Dendritic cell treated with granulocyte-macrophage colony-stimulating factor and Interleukin-4, amounts not matched to agents 40 ng/mL and 50 ng/mL, for 4 days (primary cell): Measurements from ENCODE around the gene ADGRB3.
"Not testable (repeated sequence)": the region's sequence is repeated elsewhere in the genome, so short reads cannot be mapped to it uniquely, and the experiment has no call there.

Experiments
- H3K27ac Mint-ChIP-seq: one replicate; pipeline ENCODE4 v1.8.0; 2022; ENCODE audit warnings: mild to moderate bottlenecking, mixed read lengths
- H3K27me3 Mint-ChIP-seq: one replicate; pipeline ENCODE4 v1.8.0; 2022; ENCODE audit warnings: mild to moderate bottlenecking, mixed read lengths
- H3K36me3 Mint-ChIP-seq: one replicate; pipeline ENCODE4 v1.8.0; 2022; ENCODE audit warnings: low read depth, mixed read lengths
- H3K4me1 Mint-ChIP-seq: one replicate; pipeline ENCODE4 v1.8.0; 2022; ENCODE audit warnings: low read depth, mixed read lengths
- H3K4me3 Mint-ChIP-seq: one replicate; pipeline ENCODE4 v1.8.0; 2022; ENCODE audit warnings: mild to moderate bottlenecking, moderate library complexity, mixed read lengths
- H3K9me3 Mint-ChIP-seq: one replicate; pipeline ENCODE4 v1.8.0; 2022; ENCODE audit warnings: mixed read lengths
- intact Hi-C: fragments of 100-400 bp; cut with micrococcal nuclease; formaldehyde crosslinking; loops from one replicate; pipeline ENCODE4 v1.15.0; 2022

ADGRB3 gene

GRCh38 chr6:68776354-68776753 is 141.3 kb downstream of the ADGRB3 start:
- intact Hi-C loops, result loop anchor here (5.0 kb wide), 1 partner anchor 204 kb away; no protein-coding TSS in a partner anchor
- Mint-ChIP-seq H3K36me3 (no peaks in the 10 kb centered on the region), H3K4me3 (no peak overlapping the region)

GRCh38 chr6:68777956-68778355 is 142.9 kb downstream of the ADGRB3 start:
- intact Hi-C loops, result loop anchor here (1.0 to 5.0 kb wide), 2 partner anchors 140 to 206 kb away; no protein-coding TSS in a partner anchor
- no peaks in the 10 kb centered on the region for H3K27me3 Mint-ChIP-seq
- no peaks in the 10 kb centered on the region for H3K9me3 Mint-ChIP-seq
- H3K36me3 Mint-ChIP-seq, result no peaks in the 10 kb centered on the region
- H3K27ac Mint-ChIP-seq, result no peak overlapping the region
- no peaks in the 10 kb centered on the region for H3K4me1 Mint-ChIP-seq
- no peak overlapping the region for H3K4me3 Mint-ChIP-seq

More at GRCh38 chr6:68776354-68776753, 141.3 kb downstream of the ADGRB3 start:
- Mint-ChIP-seq H3K27ac (no peak overlapping the region), H3K27me3 (peaks cover 4% of the 10 kb centered on the region), H3K4me1 (peaks cover 5% of the 10 kb centered on the region), H3K9me3 (no peaks in the 10 kb centered on the region)

GRCh38 chr6:68778356-68779020 is 143.4 kb downstream of the ADGRB3 start:
- Mint-ChIP-seq H3K4me1 (no peaks in the 10 kb centered on the region), H3K9me3 (no peaks in the 10 kb centered on the region), H3K27ac (no peak overlapping the region), H3K4me3 (no peak overlapping the region), H3K36me3 (no peaks in the 10 kb centered on the region), H3K27me3 (no peaks in the 10 kb centered on the region)
- intact Hi-C loops, result loop anchor here (1.0 to 5.0 kb wide), 2 partner anchors 140 to 206 kb away; no protein-coding TSS in a partner anchor

GRCh38 chr6:68779366-68779765 is 144.3 kb downstream of the ADGRB3 start:
- Mint-ChIP-seq H3K27ac (no peak overlapping the region), H3K27me3 (no peaks in the 10 kb centered on the region), H3K9me3 (no peaks in the 10 kb centered on the region), H3K4me3 (no peak overlapping the region), H3K36me3 (no peaks in the 10 kb centered on the region), H3K4me1 (no peaks in the 10 kb centered on the region)
- intact Hi-C loops, result loop anchor here (5.0 kb wide), 1 partner anchor 207 kb away; no protein-coding TSS in a partner anchor

GRCh38 chr6:68790128-68790527 is 155.0 kb downstream of the ADGRB3 start:
- H3K27ac Mint-ChIP-seq, H3K27me3 Mint-ChIP-seq, H3K4me1 Mint-ChIP-seq, H3K9me3 Mint-ChIP-seq, H3K4me3 Mint-ChIP-seq, intact Hi-C loops, H3K36me3 Mint-ChIP-seq: not testable (repeated sequence)

- H3K36me3 Mint-ChIP-seq, H3K27ac Mint-ChIP-seq, H3K9me3 Mint-ChIP-seq, H3K27me3 Mint-ChIP-seq, H3K4me3 Mint-ChIP-seq, H3K4me1 Mint-ChIP-seq, intact Hi-C loops: not testable (repeated sequence)
These were observed 179.9 kb downstream of the ADGRB3 start for GRCh38 chr6:68814976-68815375.

GRCh38 chr6:68826501-68826900 is 191.4 kb downstream of the ADGRB3 start:
- Mint-ChIP-seq H3K4me1 (no peaks in the 10 kb centered on the region), H3K27me3 (no peaks in the 10 kb centered on the region), H3K4me3 (no peak overlapping the region), H3K27ac (no peak overlapping the region), H3K36me3 (no peaks in the 10 kb centered on the region), H3K9me3 (no peaks in the 10 kb centered on the region)
- intact Hi-C loops, result no loop called here

GRCh38 chr6:68834551-68834950 is 199.5 kb downstream of the ADGRB3 start:
- Mint-ChIP-seq H3K9me3 (no peaks in the 10 kb centered on the region), H3K4me1 (no peaks in the 10 kb centered on the region)

GRCh38 chr6:68838571-68838970 is 203.5 kb downstream of the ADGRB3 start:
- intact Hi-C loops, result no loop called here
- H3K27ac Mint-ChIP-seq, result no peak overlapping the region

More at GRCh38 chr6:68834551-68834950, 199.5 kb downstream of the ADGRB3 start:
- H3K4me3 Mint-ChIP-seq, result no peak overlapping the region
- intact Hi-C loops, result no loop called here
- H3K27ac Mint-ChIP-seq, result no peak overlapping the region
- no peaks in the 10 kb centered on the region for H3K36me3 Mint-ChIP-seq
- H3K27me3 Mint-ChIP-seq, result no peaks in the 10 kb centered on the region

GRCh38 chr6:68852791-68853190 is 217.7 kb downstream of the ADGRB3 start:
- Mint-ChIP-seq H3K4me1 (no peaks in the 10 kb centered on the region), H3K27me3 (no peaks in the 10 kb centered on the region), H3K4me3 (no peak overlapping the region), H3K27ac (no peak overlapping the region), H3K9me3 (peaks cover 11% of the 10 kb centered on the region), H3K36me3 (no peaks in the 10 kb centered on the region)
- intact Hi-C loops, result no loop called here

More at GRCh38 chr6:68838571-68838970, 203.5 kb downstream of the ADGRB3 start:
- H3K4me3 Mint-ChIP-seq, result no peak overlapping the region
- no peaks in the 10 kb centered on the region for H3K4me1 Mint-ChIP-seq
- no peaks in the 10 kb centered on the region for H3K27me3 Mint-ChIP-seq
- no peaks in the 10 kb centered on the region for H3K9me3 Mint-ChIP-seq
- H3K36me3 Mint-ChIP-seq, result no peaks in the 10 kb centered on the region

GRCh38 chr6:68859233-68859632 is 224.2 kb downstream of the ADGRB3 start:
- Mint-ChIP-seq H3K9me3 (peaks cover 35% of the 10 kb centered on the region), H3K4me1 (no peaks in the 10 kb centered on the region), H3K27ac (no peak overlapping the region), H3K4me3 (no peak overlapping the region), H3K36me3 (no peaks in the 10 kb centered on the region), H3K27me3 (no peaks in the 10 kb centered on the region)
- intact Hi-C loops, result no loop called here

- intact Hi-C loops, result no loop called here
- H3K4me1 Mint-ChIP-seq, result no peaks in the 10 kb centered on the region
- H3K4me3 Mint-ChIP-seq, result no peak overlapping the region
- H3K9me3 Mint-ChIP-seq, result peaks cover 26% of the 10 kb centered on the region
- H3K36me3 Mint-ChIP-seq, result no peaks in the 10 kb centered on the region
- no peak overlapping the region for H3K27ac Mint-ChIP-seq
- no peaks in the 10 kb centered on the region for H3K27me3 Mint-ChIP-seq
These were observed 233.6 kb downstream of the ADGRB3 start for GRCh38 chr6:68868646-68869045.

- intact Hi-C loops, result no loop called here
- Mint-ChIP-seq H3K4me1 (no peaks in the 10 kb centered on the region), H3K36me3 (no peaks in the 10 kb centered on the region), H3K27ac (no peak overlapping the region), H3K27me3 (no peaks in the 10 kb centered on the region), H3K4me3 (no peak overlapping the region), H3K9me3 (peaks cover under 1% of the 10 kb centered on the region)
These were observed 238.2 kb downstream of the ADGRB3 start for GRCh38 chr6:68873236-68873635.

- Mint-ChIP-seq H3K36me3 (no peaks in the 10 kb centered on the region), H3K4me3 (no peak overlapping the region), H3K4me1 (no peaks in the 10 kb centered on the region), H3K27ac (no peak overlapping the region), H3K9me3 (no peaks in the 10 kb centered on the region), H3K27me3 (no peaks in the 10 kb centered on the region)
- intact Hi-C loops, result loop anchor here (5.0 kb wide), 1 partner anchor 1233 kb away; no protein-coding TSS in a partner anchor
These were observed 239.7 kb downstream of the ADGRB3 start for GRCh38 chr6:68874747-68875146.

GRCh38 chr6:68875403-68875802 is 240.3 kb downstream of the ADGRB3 start:
- H3K27ac Mint-ChIP-seq, result no peak overlapping the region
- H3K36me3 Mint-ChIP-seq, result no peaks in the 10 kb centered on the region
- no peaks in the 10 kb centered on the region for H3K9me3 Mint-ChIP-seq
- no peaks in the 10 kb centered on the region for H3K4me1 Mint-ChIP-seq
- intact Hi-C loops, result loop anchor here (5.0 kb wide), 1 partner anchor 1232 kb away; no protein-coding TSS in a partner anchor
- H3K27me3 Mint-ChIP-seq, result no peaks in the 10 kb centered on the region
- no peak overlapping the region for H3K4me3 Mint-ChIP-seq
